ENCODE results near the gene OVCA2. TPM values are rescaled to one million over a fixed set of nuclear protein-coding genes. Genes with fewer than 3 reads are reported as not detected.
A peak's percentile ranks its signal among the peaks of the same experiment; 100 is the strongest.

Gene OVCA2
- total RNA-seq, result 39.3 and 44.9 TPM in 2 replicates

DNA sequence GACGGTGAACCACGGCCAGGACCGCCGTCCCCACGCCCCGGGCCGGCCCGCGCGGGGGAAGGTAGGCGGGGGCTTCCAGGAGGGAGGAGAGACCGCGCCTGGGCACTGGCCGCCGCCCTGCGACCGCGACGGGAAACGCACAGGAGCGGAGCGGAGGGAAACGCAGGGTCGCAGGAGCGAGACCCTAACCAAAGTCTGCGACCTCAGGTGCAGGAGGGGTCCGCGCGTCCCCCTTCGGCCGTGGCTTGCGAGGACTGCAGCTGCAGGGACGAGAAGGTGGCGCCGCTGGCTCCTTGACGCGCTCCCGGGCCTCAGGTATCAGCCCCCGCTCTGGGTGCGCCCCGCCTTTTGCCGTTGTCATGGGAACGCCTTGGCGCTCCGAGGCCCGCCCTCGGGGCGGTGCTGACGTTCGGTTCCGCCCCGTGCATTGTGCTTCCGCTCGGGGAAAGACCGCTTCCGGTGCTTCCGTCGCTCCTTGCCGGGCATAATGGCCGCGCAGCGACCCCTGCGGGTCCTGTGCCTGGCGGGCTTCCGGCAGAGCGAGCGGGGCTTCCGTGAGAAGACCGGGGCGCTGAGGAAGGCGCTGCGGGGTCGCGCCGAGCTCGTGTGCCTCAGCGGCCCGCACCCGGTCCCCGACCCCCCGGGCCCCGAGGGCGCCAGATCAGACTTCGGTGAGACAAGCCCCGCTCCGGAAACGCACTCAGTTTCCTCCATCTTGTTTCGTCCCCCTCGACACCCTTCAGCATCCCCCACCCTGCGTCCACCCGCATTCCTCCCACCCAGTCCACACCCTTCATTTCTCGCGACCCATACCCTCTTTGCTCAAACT is at the start of gene OVCA2:
TSS of gene OVCA2 (plus strand) at position 462 of the 829 bp plus-strand sequence. CDS start at position 488, 26 bp downstream.

GRCh38 chr17:2025220-2025621 is 16.6 kb upstream of the OVCA2 start, which contains the start of gene RTN4RL1:
Gene RTN4RL1 (minus strand): TSS chr17:2025334. CDS start chr17:2024865, 469 bp downstream.

DNA sequence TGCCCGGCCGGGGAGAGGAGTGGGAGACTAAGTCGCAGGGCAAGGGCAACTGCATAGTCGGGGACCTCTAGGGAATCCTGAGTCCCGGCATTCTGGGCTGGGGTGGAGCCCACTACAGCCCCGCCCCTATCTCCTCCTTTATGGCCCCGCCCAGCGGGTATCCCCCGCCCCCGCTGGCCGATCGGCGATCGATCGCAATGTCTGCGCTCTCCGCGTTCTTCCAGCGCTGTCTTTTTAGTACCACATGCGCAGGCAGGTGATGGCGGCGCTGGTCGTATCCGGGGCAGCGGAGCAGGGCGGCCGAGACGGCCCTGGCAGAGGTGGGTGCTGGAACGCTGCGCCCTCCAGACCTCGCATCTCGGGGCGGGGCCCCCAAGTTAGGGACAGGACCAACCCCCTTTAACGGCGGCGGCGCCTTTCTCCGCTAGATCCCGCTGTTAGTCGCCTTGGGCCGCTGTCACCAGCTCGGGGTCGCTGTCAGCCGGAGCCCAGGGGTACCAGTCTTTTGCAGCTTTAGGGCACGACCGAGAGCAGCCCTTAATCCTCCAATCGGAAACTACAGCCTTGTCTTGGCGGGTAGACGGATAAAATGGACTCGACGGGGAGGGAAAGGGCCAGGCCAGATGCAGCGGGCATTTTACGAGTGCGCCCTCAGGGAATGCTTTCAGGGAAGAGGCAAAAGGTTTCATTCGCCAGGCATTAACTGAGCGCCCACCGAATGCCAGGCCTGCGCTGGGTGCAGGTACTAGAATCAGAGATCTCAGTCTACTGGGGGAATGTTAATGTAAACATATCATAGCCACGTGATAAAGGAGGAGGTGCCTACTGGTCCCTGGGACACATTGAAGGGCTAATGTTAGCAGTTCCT is 11.7 kb upstream of the OVCA2 start, which contains the start of gene DPH1:
TSS of gene DPH1 (plus strand) at position 243 of the 868 bp plus-strand sequence. CDS start at position 260, 17 bp downstream.

GRCh38 chr17:2054512-2055291 is 12.9 kb downstream of the OVCA2 start, which contains the start of gene HIC1:
Gene HIC1 (plus strand): TSS chr17:2055103. CDS start chr17:2056691, 1,588 bp downstream.

Small RNA genes lying within 50 kb of the gene (small RNA-seq; reads per million reads assigned to genes)
- gene AC090617.9 (not detected), gene MIR132 (76.5 reads per million, percentile 97 among the genes with 10 or more reads in this experiment), gene MIR212 (3.7 reads per million, percentile 86 among the genes with 10 or more reads in this experiment), gene OVCA2 (not detected)

Other genes with a start within 250 kb of the OVCA2 start
- 11.2 and 11.8 TPM in 2 replicates for gene SMYD4, start 212.1 kb upstream of the OVCA2 start, total RNA-seq
- gene RPA1, start 212.0 kb upstream of the OVCA2 start, total RNA-seq, result 25.2 TPM in 2 replicates
- gene RTN4RL1, start 16.7 kb upstream of the OVCA2 start, total RNA-seq, result 8.4 and 13.0 TPM in 2 replicates
- gene DPH1, start 11.9 kb upstream of the OVCA2 start, total RNA-seq, result 40.6 and 52.0 TPM in 2 replicates
- gene HIC1, start 13.1 kb downstream of the OVCA2 start, total RNA-seq, result 7.6 and 12.9 TPM in 2 replicates

All from articular chondrocyte of knee joint (primary cell).